GM12878 (cell line): ENCODE measurements around the gene GPR21. TPM values are rescaled to one million over a fixed set of nuclear protein-coding genes. Genes with fewer than 3 reads are reported as not detected.

Source experiments
- ATAC-seq: fragments of 200-7000 bp; cut with Tn5 transposase; 3 replicates; pipeline ENCODE4 v1.9.1; 2020; ENCODE audit warnings: mild to moderate bottlenecking, moderate library complexity
- BruUV-seq: library from RNA; stranded (reverse); fragments of 400-500 nt; replicated peaks from 2 replicates; lab custom pipeline; 2021; lab: Mats Ljungman, UMichigan
- CTCF ChIA-PET: fragments of 300-600 bp; sonication (Branson Sonifier 250); formaldehyde crosslinking; extraction: SDS; loops from one replicate; lab custom pipeline; 2021; ENCODE audit warnings: inconsistent platforms; lab: Yijun Ruan, JAX
- POLR2A ChIA-PET: fragments of 350-600 bp; formaldehyde crosslinking; extraction: SDS; loops from one replicate; lab custom pipeline; 2021; ENCODE audit warnings: inconsistent platforms; lab: Charles Lee
- RAD21 ChIA-PET: fragments of 300-600 bp; sonication (Branson Sonifier 250); formaldehyde crosslinking; loops from one replicate; lab custom pipeline; 2023; ENCODE audit warnings: antibody characterized with exemption; ENCODE audit not compliant: unreplicated experiment; lab: Charles Lee
- SMC1A ChIA-PET: fragments of 300-600 bp; sonication (Branson Sonifier 250); formaldehyde crosslinking; loops from one replicate; lab custom pipeline; 2023; ENCODE audit not compliant: unreplicated experiment, uncharacterized antibody; lab: Charles Lee
- DNase-seq: peaks from one replicate; pipeline ENCODE4 v3.0.0-alpha.2; 2011; ENCODE audit warnings: low read depth, low spot score
- FAIRE-seq: peaks from 3 replicates; lab custom pipeline; 2011; peaks lifted over from hg19 to GRCh38; lab: Jason Lieb, UNC
- H2AFZ ChIP-seq: 2 replicates; pipeline ENCODE4 v1.6.0; 2011; ENCODE audit warnings: low read depth, low read length, control low read depth; ENCODE audit not compliant: control insufficient read depth
- H3K27ac ChIP-seq: 2 replicates; pipeline ENCODE4 v1.5.1; 2011; ENCODE audit warnings: control low read depth; ENCODE audit not compliant: control insufficient read depth, insufficient read depth
- H3K27me3 ChIP-seq, 2 experiments: replicated peaks in 1 of 2; 2 replicates each; pipeline versions ENCODE4 v1.6.0 to v1.6.1; 2011; ENCODE audit warnings: low read length in 1 of 2; ENCODE audit not compliant: control insufficient read depth in 2 of 2, insufficient read depth in 2 of 2
- H3K36me3 ChIP-seq, 2 experiments: 2 replicates each; pipeline ENCODE4 v1.5.1; 2011; ENCODE audit warnings: low read length in 1 of 2; ENCODE audit not compliant: control insufficient read depth in 2 of 2, insufficient read depth in 2 of 2
- H3K4me1 ChIP-seq: 2 replicates; pipeline ENCODE4 v1.6.1; 2011; ENCODE audit warnings: mild to moderate bottlenecking, low read length, moderate library complexity, mixed read lengths; ENCODE audit not compliant: control insufficient read depth, insufficient read depth
- H3K4me2 ChIP-seq: 2 replicates; pipeline ENCODE4 v1.6.0; 2011; ENCODE audit warnings: control low read depth; ENCODE audit not compliant: control insufficient read depth, insufficient read depth
- H3K4me3 ChIP-seq: fragments of 200-600 bp; sonication (generic); 2 replicates; pipeline ENCODE4 v1.5.1; 2016
- H3K79me2 ChIP-seq: 2 replicates; pipeline ENCODE4 v1.6.0; 2011; ENCODE audit warnings: low read length; ENCODE audit not compliant: control insufficient read depth, insufficient read depth
- H3K9ac ChIP-seq: 2 replicates; pipeline ENCODE4 v1.8.0; 2011; ENCODE audit warnings: low read length, control low read depth, mixed read lengths; ENCODE audit not compliant: control insufficient read depth, insufficient read depth
- H3K9me3 ChIP-seq: replicated peaks from 3 replicates; pipeline ENCODE4 v1.5.1; 2011; ENCODE audit warnings: mild to moderate bottlenecking, low read length; ENCODE audit not compliant: control insufficient read depth, insufficient read depth
- H4K20me1 ChIP-seq: 2 replicates; pipeline ENCODE4 v1.6.0; 2011; ENCODE audit not compliant: control insufficient read depth, insufficient read depth
- CBX3 ChIP-seq: fragments of 200-600 bp; sonication (generic); IDR thresholded peaks from 2 replicates; pipeline ENCODE4 v1.6.1; 2016; ENCODE audit warnings: low read depth, borderline replicate concordance
- FOS ChIP-seq: IDR thresholded peaks from 3 replicates; pipeline ENCODE4 v1.6.1; 2011; ENCODE audit warnings: borderline replicate concordance; ENCODE audit not compliant: insufficient read length; ENCODE audit errors: extremely low read depth
- IRF3 ChIP-seq: fragments of 450-650 bp; IDR thresholded peaks from 2 replicates; pipeline ENCODE4 v1.6.1; 2014; ENCODE audit warnings: mild to moderate bottlenecking
- MLLT1 ChIP-seq: fragments of 450-650 bp; IDR thresholded peaks from 2 replicates; pipeline ENCODE4 v1.6.1; 2016; ENCODE audit warnings: mild to moderate bottlenecking
- NFYA ChIP-seq: IDR thresholded peaks from 2 replicates; pipeline ENCODE4 v1.6.1; 2011; ENCODE audit warnings: low read depth, mild to moderate bottlenecking, low read length, improper control_type of control experiment, borderline replicate concordance
- PAX5 ChIP-seq: IDR thresholded peaks from 2 replicates; pipeline ENCODE4 v1.6.1; 2011; ENCODE audit warnings: low read depth, low read length, borderline replicate concordance
- RB1 ChIP-seq: fragments of 450-650 bp; formaldehyde crosslinking; IDR thresholded peaks from 2 replicates; pipeline ENCODE4 v1.6.1; 2017; ENCODE audit warnings: mild to moderate bottlenecking, borderline replicate concordance
- RELB ChIP-seq: fragments of 450-650 bp; IDR thresholded peaks from 2 replicates; pipeline ENCODE4 v1.6.1; 2017; ENCODE audit warnings: low read depth, mild to moderate bottlenecking, moderate library complexity
- RFX5 ChIP-seq: IDR thresholded peaks from 2 replicates; pipeline ENCODE4 v1.6.1; 2011; ENCODE audit warnings: low read depth, low read length, improper control_type of control experiment
- SMC3 ChIP-seq: IDR thresholded peaks from 2 replicates; pipeline ENCODE4 v1.6.1; 2011; ENCODE audit warnings: low read length, improper control_type of control experiment, borderline replicate concordance
- SP1 ChIP-seq: IDR thresholded peaks from one replicate; pipeline ENCODE4 v1.6.1; 2011; ENCODE audit warnings: low read depth, low read length
- SPI1 ChIP-seq: IDR thresholded peaks from 2 replicates; pipeline ENCODE4 v1.6.1; 2011; ENCODE audit warnings: low read depth, mild to moderate bottlenecking, low read length, moderate library complexity, borderline replicate concordance; ENCODE audit not compliant: insufficient read depth
- SRF ChIP-seq, 2 experiments: IDR thresholded peaks; 2 replicates each; pipeline ENCODE4 v1.6.1; 2011; ENCODE audit warnings: low read depth in 2 of 2, low read length in 2 of 2, mild to moderate bottlenecking in 1 of 2, moderate library complexity in 1 of 2
- SUPT20H ChIP-seq: IDR thresholded peaks from 2 replicates; pipeline ENCODE4 v1.6.1; 2011; ENCODE audit warnings: low read depth, mild to moderate bottlenecking, low read length, moderate library complexity, borderline replicate concordance; ENCODE audit not compliant: control insufficient read depth
- ZNF24 ChIP-seq: fragments of 450-650 bp; IDR thresholded peaks from 2 replicates; pipeline ENCODE4 v1.6.1; 2017; ENCODE audit warnings: antibody characterized with exemption, mild to moderate bottlenecking
- ZNF274 ChIP-seq: IDR thresholded peaks from one replicate; pipeline ENCODE4 v1.8.0; 2011; ENCODE audit not compliant: insufficient read length, insufficient read depth
- WGBS: methylation state at CpG from one replicate; pipeline ENCODE4 v1.1.6; 2016; ENCODE audit warnings: low lambda C conversion rate; ENCODE audit not compliant: insufficient replicate concordance, insufficient coverage; ENCODE audit errors: missing lambda C conversion rate; 5-methylcytosine and 5-hydroxymethylcytosine counted together
- in situ Hi-C: fragments of 300-500 bp; cut with MboI; formaldehyde crosslinking; loops from 9 replicates; pipeline ENCODE4 v1.14.3; 2018; ENCODE audit warnings: mixed read lengths
- intact Hi-C: fragments of 100-400 bp; cut with micrococcal nuclease; formaldehyde crosslinking; loops from one replicate; pipeline ENCODE4 v1.14.2; 2022; ENCODE audit not compliant: unreplicated experiment
- polyA plus RNA-seq, 11 experiments: library from polyadenylated mRNA; depleted of rRNA in 4 of 11; unstranded in 6 of 11; stranded (reverse) in 5 of 11; fragments of >200 nt; fragmentation: Nextera tagmentation in 4 of 11; fragmentation: Illumina TruSeq in 1 of 11; extraction: Ambion mirVana in 4 of 11; extraction: Trizol in 1 of 11; gene quantifications; 1 replicate in 1 of 11; 2 replicates in 10 of 11; pipeline versions ENCODE4 v1.2.1 to v1.2.3, GENCODE V29; 2011 to 2016; ENCODE audit warnings: inconsistent platforms in 2 of 11, missing spikeins in 2 of 11, low read depth in 1 of 11
- total RNA-seq, 4 experiments: library from RNA; depleted of rRNA in 3 of 4; stranded (reverse); fragments of >200 nt in 3 of 4; fragmentation: Illumina TruSeq in 1 of 4; extraction: Trizol in 1 of 4; gene quantifications; 2 replicates each; pipeline versions ENCODE4 v1.2.1 to v1.2.3, GENCODE V29; 2013 to 2021

GPR21 gene
- total and polyA plus RNA-seq, 10 of the 15 experiments (the other 5 are each of a cell fraction or from before 2014, with no cell fraction given), result 0.09 to 1.9 (median 0.57) TPM; not detected in 4

GRCh38 chr9:123003466-123003865 lies 30.0 kb upstream of the GPR21 start:
- POLR2A ChIA-PET, result no interaction called here
- H3K4me3 ChIP-seq, result no peak overlapping the region
- no peaks in the 10 kb centered on the region for H3K79me2 ChIP-seq
- no peak overlapping the region for H3K4me2 ChIP-seq
- no peak overlapping the region for H2AFZ ChIP-seq
- peaks cover 0 to 11% of the 10 kb centered on the region in 2 experiments; a peak in 3 of 4 replicates for H3K36me3 ChIP-seq
- H3K27ac ChIP-seq, result no peak overlapping the region
- no peak overlapping the region for H3K9ac ChIP-seq
- SMC1A ChIA-PET, result interaction anchor here (1.2 kb wide), 1 partner anchor 44 kb away, joined by 3 read pairs; no protein-coding TSS in a partner anchor
- H3K9me3 ChIP-seq, result no peaks in the 10 kb centered on the region
- no peak for ATAC-seq
- H4K20me1 ChIP-seq, result no peaks in the 10 kb centered on the region
- H3K27me3 ChIP-seq, result no peaks in the 10 kb centered on the region
- no peak for FAIRE-seq
- TF ChIP-seq NFYA (no peak), RELB (no peak), PAX5 (no peak), RB1 (no peak), SP1 (no peak), ZNF24 (no peak), IRF3 (no peak), FOS (no peak), MLLT1 (no peak), SPI1 (no peak), SMC3 (no peak), CBX3 (no peak), ZNF274 (no peak), SUPT20H (no peak), SRF (IDR thresholded peaks at IDR 0.05; ENCODE audit: low read depth in 2 of 2, low read length in 2 of 2) (no peak), RFX5 (no peak)
- no TSS peak for BruUV-seq
- intact Hi-C loops, result no loop called here
- DNase-seq, result no peak
- in situ Hi-C loops, result no loop called here
- 100% methylated on average over 2 of the region's 2 CpGs for WGBS
- RAD21 ChIA-PET, result no interaction called here
- CTCF ChIA-PET, result interaction anchor here (1.0 to 1.1 kb wide), 3 partner anchors 8 to 346 kb away, joined by 3 to 4 read pairs (median 3); no protein-coding TSS in a partner anchor
- H3K4me1 ChIP-seq, result no peaks in the 10 kb centered on the region
